ENCODE results near the gene GSTM5.
"Not testable (repeated sequence)": the region's sequence is repeated elsewhere in the genome, so short reads cannot be mapped to it uniquely, and the experiment has no call there.

The GSTM5 gene

DNA sequence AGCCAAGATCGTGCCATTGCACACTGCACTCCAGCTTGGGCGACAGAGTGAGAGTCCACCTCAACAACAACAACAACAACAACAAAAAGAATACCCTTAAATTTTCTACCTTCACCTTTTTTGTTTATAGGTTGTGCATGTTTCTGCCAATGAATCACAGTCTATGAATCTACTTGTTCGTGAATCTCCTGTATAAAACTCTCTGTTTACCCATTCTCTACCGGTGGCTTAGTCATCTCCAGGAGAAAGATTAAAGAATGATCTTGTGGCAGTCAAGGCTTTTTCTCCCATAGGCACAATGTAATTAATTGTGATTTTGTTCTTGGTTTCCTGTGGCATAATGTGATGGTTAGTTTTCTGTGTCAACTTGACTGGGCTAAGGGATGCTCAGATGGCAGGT, 14.2 kb upstream of the GSTM5 start:
- H3K4me3 ChIP-seq (ENCODE audit: low read depth, low read length); H3K27me3 ChIP-seq (ENCODE audit: insufficient read depth, low read length); H3K27ac ChIP-seq (ENCODE audit: low read depth, low read length); H3K4me1 ChIP-seq (ENCODE audit: control insufficient read depth, insufficient read depth, low read length, unreplicated experiment); H3K36me3 ChIP-seq (ENCODE audit: insufficient read depth, low read length); H3K79me2 ChIP-seq (ENCODE audit: control insufficient read depth, insufficient read depth, low read length, unreplicated experiment); H2AFZ ChIP-seq (ENCODE audit: low read length, unreplicated experiment): not testable (repeated sequence)

DNA sequence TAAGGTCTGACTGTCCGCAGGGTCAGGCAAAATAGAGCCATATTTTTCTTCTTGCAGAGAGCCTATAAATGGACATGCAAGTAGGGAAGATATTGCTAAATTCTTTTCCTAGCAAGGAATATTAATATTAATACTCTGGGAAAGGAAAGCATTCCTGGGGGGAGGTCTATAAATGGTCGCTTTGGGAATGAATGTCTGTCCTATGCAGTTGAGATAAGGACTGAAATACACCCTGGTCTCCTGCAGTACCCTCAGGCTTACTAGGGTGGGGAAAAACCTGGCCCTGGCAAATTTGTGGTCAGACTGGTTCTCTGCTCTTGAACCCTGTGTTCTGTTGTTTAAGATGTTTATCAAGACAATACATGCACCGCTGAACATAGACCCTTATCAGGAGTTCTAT, 9.1 kb upstream of the GSTM5 start:
- not testable (repeated sequence) for H3K27me3 ChIP-seq (ENCODE audit: insufficient read depth, low read length); H3K4me3 ChIP-seq (ENCODE audit: low read depth, low read length); H3K79me2 ChIP-seq (ENCODE audit: control insufficient read depth, insufficient read depth, low read length, unreplicated experiment); H2AFZ ChIP-seq (ENCODE audit: low read length, unreplicated experiment); H3K36me3 ChIP-seq (ENCODE audit: insufficient read depth, low read length); H3K27ac ChIP-seq (ENCODE audit: low read depth, low read length); H3K4me1 ChIP-seq (ENCODE audit: control insufficient read depth, insufficient read depth, low read length, unreplicated experiment)

- Histone ChIP-seq H3K36me3 (ENCODE audit: insufficient read depth, low read length) (no peaks in the 10 kb centered on the region), H3K4me1 (ENCODE audit: control insufficient read depth, insufficient read depth, low read length, unreplicated experiment) (no peaks in the 10 kb centered on the region), H3K79me2 (ENCODE audit: control insufficient read depth, insufficient read depth, low read length, unreplicated experiment) (no peaks in the 10 kb centered on the region), H3K4me3 (ENCODE audit: low read depth, low read length) (no peak overlapping the region), H2AFZ (ENCODE audit: low read length, unreplicated experiment) (no peak overlapping the region), H3K27ac (ENCODE audit: low read depth, low read length) (no peak overlapping the region), H3K27me3 (ENCODE audit: insufficient read depth, low read length) (no peaks in the 10 kb centered on the region)
These were observed 7.9 kb upstream of the GSTM5 start for GRCh38 chr1:109704173-109704572.

- Histone ChIP-seq H3K79me2 (ENCODE audit: control insufficient read depth, insufficient read depth, low read length, unreplicated experiment) (no peaks in the 10 kb centered on the region), H3K27me3 (ENCODE audit: insufficient read depth, low read length) (no peaks in the 10 kb centered on the region), H3K36me3 (ENCODE audit: insufficient read depth, low read length) (no peaks in the 10 kb centered on the region), H2AFZ (ENCODE audit: low read length, unreplicated experiment) (no peak overlapping the region), H3K4me1 (ENCODE audit: control insufficient read depth, insufficient read depth, low read length, unreplicated experiment) (no peaks in the 10 kb centered on the region), H3K4me3 (ENCODE audit: low read depth, low read length) (no peak overlapping the region), H3K27ac (ENCODE audit: low read depth, low read length) (no peak overlapping the region)
These were observed 6.6 kb upstream of the GSTM5 start for GRCh38 chr1:109705411-109705810.

DNA sequence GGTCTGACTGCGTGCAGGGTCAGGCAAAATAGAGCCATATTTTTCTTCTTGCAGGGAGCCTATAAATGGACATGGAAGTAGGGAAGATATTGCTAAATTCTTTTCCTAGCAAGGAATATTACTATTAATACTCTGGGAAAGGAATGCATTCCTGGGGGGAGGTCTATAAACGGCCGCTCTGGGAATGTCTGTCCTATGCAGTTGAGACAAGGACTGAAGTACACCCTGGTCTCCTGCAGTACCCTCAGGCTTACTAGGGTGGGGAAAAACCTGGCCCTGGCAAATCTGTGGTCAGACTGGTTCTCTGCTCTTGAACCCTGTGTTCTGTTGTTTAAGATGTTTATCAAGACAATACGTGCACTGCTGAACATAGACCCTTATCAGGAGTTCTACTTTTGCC, 3.1 kb upstream of the GSTM5 start:
- not testable (repeated sequence) for H3K4me3 ChIP-seq (ENCODE audit: low read depth, low read length); H3K79me2 ChIP-seq (ENCODE audit: control insufficient read depth, insufficient read depth, low read length, unreplicated experiment); H3K4me1 ChIP-seq (ENCODE audit: control insufficient read depth, insufficient read depth, low read length, unreplicated experiment); H2AFZ ChIP-seq (ENCODE audit: low read length, unreplicated experiment); H3K27ac ChIP-seq (ENCODE audit: low read depth, low read length); H3K27me3 ChIP-seq (ENCODE audit: insufficient read depth, low read length); H3K36me3 ChIP-seq (ENCODE audit: insufficient read depth, low read length)

DNA sequence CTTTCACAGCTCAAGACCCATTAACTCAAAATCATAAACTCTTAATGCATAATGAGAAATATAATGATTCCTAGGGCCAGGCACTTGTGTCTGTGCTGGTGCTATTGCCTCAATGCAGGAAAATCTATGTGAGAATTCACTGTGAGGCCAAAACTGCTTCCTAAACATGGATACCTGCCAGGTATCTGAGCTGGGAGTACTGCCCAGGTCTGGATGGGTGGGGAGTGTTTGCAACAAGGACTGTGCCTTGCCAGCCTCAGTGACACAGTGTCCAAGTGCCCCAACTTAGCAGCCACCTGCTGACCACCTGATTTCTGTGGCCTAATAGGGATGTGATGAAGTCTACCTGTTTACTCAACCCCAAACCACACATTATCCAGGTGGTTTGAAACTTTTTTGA, 2.2 kb upstream of the GSTM5 start:
- H3K4me1 ChIP-seq (ENCODE audit: control insufficient read depth, insufficient read depth, low read length, unreplicated experiment); H3K36me3 ChIP-seq (ENCODE audit: insufficient read depth, low read length); H2AFZ ChIP-seq (ENCODE audit: low read length, unreplicated experiment); H3K27ac ChIP-seq (ENCODE audit: low read depth, low read length); H3K4me3 ChIP-seq (ENCODE audit: low read depth, low read length); H3K27me3 ChIP-seq (ENCODE audit: insufficient read depth, low read length); H3K79me2 ChIP-seq (ENCODE audit: control insufficient read depth, insufficient read depth, low read length, unreplicated experiment): not testable (repeated sequence)

- H2AFZ ChIP-seq (ENCODE audit: low read length, unreplicated experiment) = no peak overlapping the region
- H3K4me1 ChIP-seq (ENCODE audit: control insufficient read depth, insufficient read depth, low read length, unreplicated experiment) = no peaks in the 10 kb centered on the region
- H3K27ac ChIP-seq (ENCODE audit: low read depth, low read length) = no peak overlapping the region
- no peaks in the 10 kb centered on the region for H3K36me3 ChIP-seq (ENCODE audit: insufficient read depth, low read length)
- H3K27me3 ChIP-seq (ENCODE audit: insufficient read depth, low read length) = peaks cover 9% of the 10 kb centered on the region; the same call in 1 of the 2 replicates
- H3K4me3 ChIP-seq (ENCODE audit: low read depth, low read length) = no peak overlapping the region
- no peaks in the 10 kb centered on the region for H3K79me2 ChIP-seq (ENCODE audit: control insufficient read depth, insufficient read depth, low read length, unreplicated experiment)
These were observed 342 bp downstream of the GSTM5 start for GRCh38 chr1:109712321-109712864.

GRCh38 chr1:109713636-109714035, 1.6 kb downstream of the GSTM5 start:
- Histone ChIP-seq H3K4me1 (ENCODE audit: control insufficient read depth, insufficient read depth, low read length, unreplicated experiment) (no peaks in the 10 kb centered on the region), H3K27me3 (ENCODE audit: insufficient read depth, low read length) (peaks cover 9% of the 10 kb centered on the region; the same call in 1 of the 2 replicates), H3K79me2 (ENCODE audit: control insufficient read depth, insufficient read depth, low read length, unreplicated experiment) (no peaks in the 10 kb centered on the region), H3K36me3 (ENCODE audit: insufficient read depth, low read length) (no peaks in the 10 kb centered on the region), H3K27ac (ENCODE audit: low read depth, low read length) (no peak overlapping the region), H2AFZ (ENCODE audit: low read length, unreplicated experiment) (no peak overlapping the region), H3K4me3 (ENCODE audit: low read depth, low read length) (no peak overlapping the region)

DNA sequence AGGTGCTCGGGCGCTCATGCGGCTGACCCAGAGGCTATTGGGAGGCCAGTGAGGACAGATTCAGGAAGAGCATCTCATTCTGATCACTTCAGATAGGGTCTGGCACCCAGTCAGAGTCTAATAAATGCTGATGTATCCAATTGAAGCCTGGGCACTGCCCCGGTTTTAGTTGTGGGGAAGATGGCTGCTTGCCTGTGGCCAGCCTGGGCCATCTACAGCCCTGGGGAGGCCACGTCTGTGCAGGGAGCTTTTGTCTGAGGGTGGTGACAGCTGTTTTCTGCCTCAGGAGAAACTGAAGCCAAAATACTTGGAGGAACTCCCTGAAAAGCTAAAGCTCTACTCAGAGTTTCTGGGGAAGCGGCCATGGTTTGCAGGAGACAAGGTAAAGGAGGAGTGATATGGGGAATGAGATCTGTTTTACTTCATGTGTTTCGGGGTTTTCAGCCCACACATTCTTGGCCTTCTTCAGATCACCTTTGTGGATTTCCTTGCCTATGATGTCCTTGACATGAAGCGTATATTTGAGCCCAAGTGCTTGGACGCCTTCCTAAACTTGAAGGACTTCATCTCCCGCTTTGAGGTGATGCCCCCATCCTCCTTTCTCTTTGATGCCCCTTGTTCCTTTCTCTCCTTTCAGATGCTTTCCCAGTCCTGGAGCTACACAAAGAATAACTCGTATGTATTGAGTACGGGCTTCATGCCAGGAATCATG, 2.8 kb downstream of the GSTM5 start:
- H3K4me1 ChIP-seq (ENCODE audit: control insufficient read depth, insufficient read depth, low read length, unreplicated experiment) = peaks cover 8% of the 10 kb centered on the region

GRCh38 chr1:109716121-109716520, 4.1 kb downstream of the GSTM5 start:
- H3K4me1 ChIP-seq (ENCODE audit: control insufficient read depth, insufficient read depth, low read length, unreplicated experiment) = peaks cover 11% of the 10 kb centered on the region

More for the DNA sequence above, 2.8 kb downstream of the GSTM5 start:
- H3K79me2 ChIP-seq (ENCODE audit: control insufficient read depth, insufficient read depth, low read length, unreplicated experiment) = no peaks in the 10 kb centered on the region
- no peaks in the 10 kb centered on the region for H3K36me3 ChIP-seq (ENCODE audit: insufficient read depth, low read length)
- no peak overlapping the region for H3K27ac ChIP-seq (ENCODE audit: low read depth, low read length)
- peaks cover 9% of the 10 kb centered on the region; the same call in 1 of the 2 replicates for H3K27me3 ChIP-seq (ENCODE audit: insufficient read depth, low read length)
- no peak overlapping the region for H3K4me3 ChIP-seq (ENCODE audit: low read depth, low read length)
- no peak overlapping the region for H2AFZ ChIP-seq (ENCODE audit: low read length, unreplicated experiment)

DNA sequence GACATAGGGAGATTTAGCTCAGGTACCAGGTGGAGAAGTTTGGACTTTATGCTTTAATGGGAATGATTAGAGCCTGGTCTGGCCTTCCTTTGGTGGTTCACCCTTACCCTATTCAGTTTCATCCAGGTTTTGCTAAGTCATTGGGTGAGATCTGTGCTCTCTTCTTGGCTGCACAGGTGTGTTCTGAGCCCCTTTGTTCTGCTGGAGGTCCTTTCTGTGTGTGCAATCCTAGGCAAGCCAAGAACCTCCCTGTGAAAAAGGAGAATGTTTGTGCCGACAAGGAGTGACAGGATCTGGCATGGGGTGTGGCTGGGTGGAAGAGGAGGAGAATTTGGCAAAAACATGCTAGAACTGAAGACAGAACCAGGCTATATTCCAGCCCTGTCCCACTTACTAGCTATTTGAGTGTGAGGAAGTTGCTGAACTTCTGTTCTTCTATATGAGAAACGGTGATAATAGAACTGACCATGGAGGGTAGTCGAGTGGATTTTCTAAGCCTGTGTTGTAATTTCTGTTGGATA, 4.6 kb downstream of the GSTM5 start:
- Histone ChIP-seq H3K27me3 (ENCODE audit: insufficient read depth, low read length) (peaks cover 9% of the 10 kb centered on the region; the same call in 1 of the 2 replicates), H3K27ac (ENCODE audit: low read depth, low read length) (no peak overlapping the region), H3K36me3 (ENCODE audit: insufficient read depth, low read length) (no peaks in the 10 kb centered on the region), H3K79me2 (ENCODE audit: control insufficient read depth, insufficient read depth, low read length, unreplicated experiment) (no peaks in the 10 kb centered on the region), H3K4me1 (ENCODE audit: control insufficient read depth, insufficient read depth, low read length, unreplicated experiment) (peaks cover 11% of the 10 kb centered on the region), H3K4me3 (ENCODE audit: low read depth, low read length) (no peak overlapping the region), H2AFZ (ENCODE audit: low read length, unreplicated experiment) (no peak overlapping the region)

More at GRCh38 chr1:109716121-109716520, 4.1 kb downstream of the GSTM5 start:
- Histone ChIP-seq H3K27me3 (ENCODE audit: insufficient read depth, low read length) (peaks cover 9% of the 10 kb centered on the region; the same call in 1 of the 2 replicates), H3K79me2 (ENCODE audit: control insufficient read depth, insufficient read depth, low read length, unreplicated experiment) (no peaks in the 10 kb centered on the region), H3K36me3 (ENCODE audit: insufficient read depth, low read length) (no peaks in the 10 kb centered on the region), H3K4me3 (ENCODE audit: low read depth, low read length) (no peak overlapping the region), H3K27ac (ENCODE audit: low read depth, low read length) (no peak overlapping the region), H2AFZ (ENCODE audit: low read length, unreplicated experiment) (no peak overlapping the region)
